K562 (cell line): ENCODE results near the gene CAPN10. TPM values are rescaled to one million over a fixed set of nuclear protein-coding genes. Genes with fewer than 3 reads are reported as not detected.

Experiments used
- ATAC-seq: fragments of 200-7000 bp; cut with Tn5 transposase; 3 replicates; pipeline ENCODE4 v1.9.1; 2020; ENCODE audit warnings: moderate library complexity
- BruUV-seq: library from RNA; stranded (reverse); fragments of 400-500 nt; replicated peaks from 2 replicates; lab custom pipeline; 2021; lab: Mats Ljungman, UMichigan
- CTCF ChIA-PET: fragments of 300-600 bp; formaldehyde crosslinking; extraction: SDS; loops from one replicate; lab custom pipeline; 2021; ENCODE audit warnings: low intra/inter-chr PET ratio; lab: Yijun Ruan, JAX
- POLR2A ChIA-PET: fragments of 300-600, 350-650 bp; sonication (Branson Sonifier 250); formaldehyde crosslinking; extraction: SDS; loops from one replicate; lab custom pipeline; 2021; ENCODE audit warnings: antibody characterized with exemption, inconsistent platforms; lab: Yijun Ruan, JAX
- DNase-seq, 4 experiments: peaks; one replicate each; pipeline versions ENCODE4 v3.0.0 to v3.0.0-alpha.2; 2011 to 2018; ENCODE audit warnings: low spot score in 3 of 4, mixed read lengths in 3 of 4; ENCODE audit errors: extremely low read depth in 1 of 4
- FAIRE-seq: peaks from 2 replicates; lab custom pipeline; 2011; peaks lifted over from hg19 to GRCh38; lab: Jason Lieb, UNC
- H2AFZ ChIP-seq: 2 replicates; pipeline ENCODE4 v1.6.0; 2011; ENCODE audit warnings: low read depth, low read length, control low read depth, inconsistent platforms
- H3K27ac ChIP-seq: fragments of 200-600 bp; 3 replicates; pipeline ENCODE4 v1.8.0; 2011; ENCODE audit warnings: low read depth, mild to moderate bottlenecking, control low read depth, inconsistent platforms, low read length, moderate library complexity, mixed read lengths; ENCODE audit errors: extremely low read depth
- H3K27me3 ChIP-seq, 2 experiments: fragments of 300-600 bp in 1 of 2; 2 replicates in 1 of 2; 3 replicates in 1 of 2; pipeline versions ENCODE4 v1.6.0 to v1.8.0; 2011; ENCODE audit warnings: inconsistent platforms in 2 of 2, low read length in 2 of 2, mild to moderate bottlenecking in 1 of 2, mixed read lengths in 1 of 2, moderate library complexity in 1 of 2; ENCODE audit not compliant: control insufficient read depth in 2 of 2, insufficient read depth in 2 of 2
- H3K36me3 ChIP-seq: fragments of 300-600 bp; 3 replicates; pipeline ENCODE4 v1.8.0; 2011; ENCODE audit warnings: mild to moderate bottlenecking, low read length, inconsistent platforms; ENCODE audit not compliant: control insufficient read depth, insufficient read depth
- H3K4me1 ChIP-seq, 2 experiments: fragments of 200-600 bp in 1 of 2; replicated peaks in 1 of 2; 2 replicates in 1 of 2; 3 replicates in 1 of 2; pipeline versions ENCODE4 v1.5.1 to v1.8.0; 2011; ENCODE audit warnings: inconsistent platforms in 2 of 2, low read length in 2 of 2, mild to moderate bottlenecking in 1 of 2, mixed read lengths in 1 of 2, moderate library complexity in 1 of 2; ENCODE audit not compliant: control insufficient read depth in 2 of 2, insufficient read depth in 2 of 2
- H3K4me2 ChIP-seq: 2 replicates; pipeline ENCODE4 v1.6.1; 2011; ENCODE audit warnings: low read length, control low read depth, inconsistent platforms, mixed read lengths; ENCODE audit not compliant: insufficient read depth
- H3K4me3 ChIP-seq: fragments of 200-600 bp; sonication (generic), shearing (Covaris generic); 2 replicates; pipeline ENCODE4 v1.5.1; 2016; ENCODE audit warnings: control low read depth, inconsistent platforms
- H3K79me2 ChIP-seq: fragments of 200-600 bp; 3 replicates; pipeline ENCODE4 v1.8.0; 2011; ENCODE audit warnings: low read length, inconsistent platforms; ENCODE audit not compliant: control insufficient read depth, insufficient read depth
- H3K9ac ChIP-seq, 2 experiments: 2 replicates each; pipeline versions ENCODE4 v1.6.0 to v1.6.1; 2011; ENCODE audit warnings: low read depth in 2 of 2, low read length in 2 of 2, control low read depth in 1 of 2, inconsistent platforms in 1 of 2, mild to moderate bottlenecking in 1 of 2, mixed read lengths in 1 of 2; ENCODE audit not compliant: insufficient read depth in 1 of 2
- H3K9me1 ChIP-seq: one replicate; pipeline ENCODE4 v1.6.0; 2011; ENCODE audit warnings: inconsistent platforms, mild to moderate bottlenecking, low read length, moderate library complexity; ENCODE audit not compliant: control insufficient read depth, insufficient read depth
- H3K9me3 ChIP-seq: replicated peaks from 2 replicates; pipeline ENCODE4 v1.5.1; 2011; ENCODE audit warnings: low read depth, low read length, inconsistent platforms; ENCODE audit not compliant: control insufficient read depth, insufficient read depth
- H4K20me1 ChIP-seq: replicated peaks from 2 replicates; pipeline ENCODE4 v1.6.1; 2011; ENCODE audit warnings: low read length, inconsistent platforms, mixed read lengths; ENCODE audit not compliant: control insufficient read depth, insufficient read depth
- CHD1 ChIP-seq: fragments of 200-600 bp; sonication (generic); IDR thresholded peaks from one replicate; pipeline ENCODE4 v1.6.1; 2012; ENCODE audit warnings: mild to moderate bottlenecking, moderate library complexity, low read length, inconsistent platforms
- KDM1A ChIP-seq, 2 experiments: fragments of 450-650 bp; IDR thresholded peaks; 2 replicates each; pipeline ENCODE4 v1.6.1; 2016; ENCODE audit warnings: mild to moderate bottlenecking in 2 of 2
- ZNF143 ChIP-seq: sonication (generic); formaldehyde crosslinking; IDR thresholded peaks from 2 replicates; pipeline ENCODE4 v1.9.0; 2022; ENCODE audit warnings: mild to moderate bottlenecking, missing genetic modification reagents
- ZNF316 ChIP-seq: fragments of 450-650 bp; IDR thresholded peaks from 2 replicates; pipeline ENCODE4 v1.6.1; 2016
- WGBS: fragments of 100-300 bp; shearing (Covaris generic); methylation state at CpG from one replicate; pipeline ENCODE4 v1.1.6; 2016; ENCODE audit warnings: low coverage, mixed read lengths; ENCODE audit not compliant: insufficient coverage; ENCODE audit errors: missing lambda C conversion rate; 5-methylcytosine and 5-hydroxymethylcytosine counted together
- in situ Hi-C: fragments of 300-500 bp; cut with MboI; formaldehyde crosslinking; loops from 4 replicates; pipeline ENCODE4 v1.15.0; 2018; ENCODE audit warnings: inconsistent platforms, mixed read lengths
- intact Hi-C: fragments of 100-400 bp; cut with micrococcal nuclease; formaldehyde crosslinking; loops from 2 replicates; pipeline ENCODE4 v1.14.2; 2022
- polyA plus RNA-seq, 8 experiments: library from polyadenylated mRNA; depleted of rRNA in 4 of 8; stranded (reverse) in 5 of 8; unstranded in 3 of 8; fragments of >200 nt; fragmentation: Nextera tagmentation in 2 of 8; fragmentation: Illumina TruSeq in 1 of 8; extraction: Ambion mirVana in 2 of 8; extraction: Trizol in 1 of 8; gene quantifications; 2 replicates each; pipeline versions ENCODE4 v1.2.1 to v1.2.3, GENCODE V29; 2011 to 2014; ENCODE audit warnings: inconsistent platforms in 1 of 8, missing spikeins in 1 of 8
- total RNA-seq, 7 experiments: library from RNA; depleted of rRNA in 6 of 7; stranded (reverse); fragments of >200 nt in 6 of 7; fragmentation: Illumina TruSeq in 2 of 7; extraction: Trizol in 2 of 7; gene quantifications; 2 replicates each; pipeline versions ENCODE4 v1.2.1 to v1.2.3, GENCODE V29; 2011 to 2021; ENCODE audit warnings: low replicate concordance in 1 of 7

CAPN10 gene
- total and polyA plus RNA-seq, 9 of the 15 experiments (the other 6 are each of a cell fraction or from before 2014, with no cell fraction given): 0.08 to 26.1 (median 8.4) TPM

DNA sequence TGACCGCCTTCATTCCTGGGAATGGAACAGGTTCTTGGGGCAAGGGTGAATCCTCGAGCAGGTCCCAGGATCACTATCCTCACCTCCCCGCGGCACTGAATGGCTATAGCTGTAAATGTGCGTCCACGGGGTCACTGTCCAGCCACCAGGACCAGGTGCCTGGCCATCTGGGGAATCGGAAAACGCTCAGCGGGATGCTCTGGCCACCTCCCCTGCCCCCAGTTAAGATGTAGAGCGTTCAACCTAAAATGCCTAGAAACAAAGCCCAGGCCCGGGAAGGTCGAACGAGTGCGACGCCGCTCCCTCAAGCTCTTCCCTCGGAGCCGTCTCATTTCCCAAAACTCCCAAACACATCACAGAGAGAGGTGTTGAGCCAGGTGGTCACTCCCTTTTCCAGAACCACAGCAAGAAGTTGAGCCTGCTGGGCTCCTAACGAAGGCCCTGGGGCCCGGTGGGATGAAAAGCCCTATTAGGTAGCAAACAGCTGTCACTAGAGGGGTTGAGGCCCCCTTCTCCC is 795 bp upstream of the CAPN10 start:
- TF ChIP-seq KDM1A (IDR thresholded peaks at IDR 0.05): peak in 1 of 2 experiments; percentile 45; a peak in 2 of 4 replicates
- no peak for TF ChIP-seq ZNF143 (CRISPR knock-in tag)
- peak; percentile 12 for TF ChIP-seq CHD1
- no peak for TF ChIP-seq ZNF316
- peaks cover 31 to 49% of the 10 kb centered on the region in 2 experiments for H3K4me1 ChIP-seq
- ChIA-PET CTCF (no interaction called here), POLR2A (interaction anchor here (0.5 to 2.2 kb wide), 5 partner anchors 11 to 25 kb away, joined by 3 to 26 read pairs (median 6); no protein-coding TSS in a partner anchor)
- no peaks in the 10 kb centered on the region for H3K9me3 ChIP-seq
- no peak for DNase-seq
- ATAC-seq: no peak
- no peak overlapping the region for H2AFZ ChIP-seq
- 1% methylated on average over 12 of the region's 20 CpGs for WGBS
- intact Hi-C loops: no loop called here
- TSS peak; percentile 68 for BruUV-seq
- H3K9ac ChIP-seq: peak overlapping the region; percentile 82 to 95
- H3K4me3 ChIP-seq: peak overlapping the region; percentile 92
- H3K4me2 ChIP-seq: peak overlapping the region; percentile 93
- H3K27me3 ChIP-seq: no peaks in the 10 kb centered on the region
- FAIRE-seq: no peak
- H3K79me2 ChIP-seq: peaks cover 59% of the 10 kb centered on the region
- peaks cover 20% of the 10 kb centered on the region; the same call in 2 of the 3 replicates for H3K36me3 ChIP-seq
- H4K20me1 ChIP-seq: no peaks in the 10 kb centered on the region; the same call in 1 of the 2 replicates
- H3K27ac ChIP-seq: peak overlapping the region; percentile 87; the same call in 1 of the 3 replicates
- H3K9me1 ChIP-seq: no peaks in the 10 kb centered on the region
- in situ Hi-C loops: no loop called here
